BE2C (cell line): ENCODE data around the gene ZNF804A.
A peak's percentile ranks its signal among the peaks of the same experiment; 100 is the strongest.

Experiments used
- DNase-seq: peaks from one replicate; pipeline ENCODE4 v3.0.0-alpha.2; 2020
- H3K27me3 ChIP-seq: fragments of 250-450 bp; sonication (Bioruptor Pico); 2 replicates; pipeline ENCODE4 v1.5.1; 2020; ENCODE audit warnings: mild to moderate bottlenecking
- H3K36me3 ChIP-seq: fragments of 250-450 bp; sonication (Bioruptor Pico); 2 replicates; pipeline ENCODE4 v1.5.1; 2020; ENCODE audit warnings: mild to moderate bottlenecking
- H3K4me1 ChIP-seq: fragments of 250-450 bp; sonication (Bioruptor Pico); 2 replicates; pipeline ENCODE4 v1.5.1; 2020
- H3K4me3 ChIP-seq: 2 replicates; pipeline ENCODE4 v1.5.1; 2011; ENCODE audit warnings: low read depth, low read length
- H3K9me3 ChIP-seq: fragments of 250-450 bp; sonication (Bioruptor Pico); 2 replicates; pipeline ENCODE4 v1.5.1; 2020
- CTCF ChIP-seq: IDR thresholded peaks from 2 replicates; pipeline ENCODE4 v1.5.1; 2012; ENCODE audit warnings: mild to moderate bottlenecking, low read depth, low read length

ZNF804A gene

GRCh38 chr2:184577743-184578142, 20.6 kb upstream of the ZNF804A start:
- H3K4me1 ChIP-seq, result no peaks in the 10 kb centered on the region
- H3K4me3 ChIP-seq, result no peak overlapping the region
- no peak for DNase-seq
- no peaks in the 10 kb centered on the region for H3K27me3 ChIP-seq
- no peaks in the 10 kb centered on the region for H3K36me3 ChIP-seq
- TF ChIP-seq CTCF, result no peak
- H3K9me3 ChIP-seq, result no peaks in the 10 kb centered on the region

- Histone ChIP-seq H3K9me3 (no peaks in the 10 kb centered on the region), H3K4me3 (no peak overlapping the region), H3K4me1 (no peaks in the 10 kb centered on the region), H3K27me3 (no peaks in the 10 kb centered on the region), H3K36me3 (no peaks in the 10 kb centered on the region)
- no peak for DNase-seq
- no peak for TF ChIP-seq CTCF
Measured at GRCh38 chr2:184579226-184579625, 19.1 kb upstream of the ZNF804A start.

- Histone ChIP-seq H3K27me3 (no peaks in the 10 kb centered on the region), H3K4me3 (no peak overlapping the region), H3K36me3 (no peaks in the 10 kb centered on the region), H3K9me3 (no peaks in the 10 kb centered on the region), H3K4me1 (no peaks in the 10 kb centered on the region)
- no peak for TF ChIP-seq CTCF
- no peak for DNase-seq
Measured at GRCh38 chr2:184581391-184581790, 16.9 kb upstream of the ZNF804A start.

- Histone ChIP-seq H3K9me3 (no peaks in the 10 kb centered on the region), H3K4me3 (no peak overlapping the region), H3K27me3 (no peaks in the 10 kb centered on the region), H3K36me3 (no peaks in the 10 kb centered on the region), H3K4me1 (no peaks in the 10 kb centered on the region)
- TF ChIP-seq CTCF, result no peak
- DNase-seq, result no peak
Measured at GRCh38 chr2:184589261-184589660, 9.1 kb upstream of the ZNF804A start.

GRCh38 chr2:184596819-184597411, 1.4 kb upstream of the ZNF804A start:
- no peaks in the 10 kb centered on the region; the same call in 1 of the 2 replicates for H3K4me1 ChIP-seq
- no peaks in the 10 kb centered on the region for H3K27me3 ChIP-seq
- H3K36me3 ChIP-seq, result no peaks in the 10 kb centered on the region
- no peak for DNase-seq
- H3K4me3 ChIP-seq, result peak overlapping the region; percentile 79
- no peaks in the 10 kb centered on the region for H3K9me3 ChIP-seq
- peak; percentile 38 for TF ChIP-seq CTCF

GRCh38 chr2:184597571-184597991, 748 bp upstream of the ZNF804A start:
- Histone ChIP-seq H3K9me3 (no peaks in the 10 kb centered on the region), H3K4me3 (peak overlapping the region; percentile 79), H3K27me3 (no peaks in the 10 kb centered on the region), H3K4me1 (no peaks in the 10 kb centered on the region; the same call in none of the 2 replicates), H3K36me3 (no peaks in the 10 kb centered on the region)
- no peak for TF ChIP-seq CTCF
- DNase-seq, result peak; percentile 23
